OCI-LY7 (cell line): ENCODE results near the gene JAKMIP2.

Experiments used
- EZH2phosphoT487 ChIP-seq: fragments of 200-600 bp; sonication (generic); IDR thresholded peaks from 2 replicates; pipeline ENCODE4 v1.6.1; 2018; ENCODE audit warnings: low read depth, borderline replicate concordance, mild to moderate bottlenecking, mixed run types, antibody characterized with exemption, low read length, moderate library complexity, mixed read lengths
- TF ChIP-seq, protein P1 (sequence below): fragments of 200-600 bp; sonication (generic); conservative IDR thresholded peaks from 2 replicates; pipeline ENCODE4 v1.5.1; 2014; ENCODE audit warnings: mild to moderate bottlenecking, antibody characterized with exemption, low read length, moderate library complexity, mixed read lengths

DNA sequence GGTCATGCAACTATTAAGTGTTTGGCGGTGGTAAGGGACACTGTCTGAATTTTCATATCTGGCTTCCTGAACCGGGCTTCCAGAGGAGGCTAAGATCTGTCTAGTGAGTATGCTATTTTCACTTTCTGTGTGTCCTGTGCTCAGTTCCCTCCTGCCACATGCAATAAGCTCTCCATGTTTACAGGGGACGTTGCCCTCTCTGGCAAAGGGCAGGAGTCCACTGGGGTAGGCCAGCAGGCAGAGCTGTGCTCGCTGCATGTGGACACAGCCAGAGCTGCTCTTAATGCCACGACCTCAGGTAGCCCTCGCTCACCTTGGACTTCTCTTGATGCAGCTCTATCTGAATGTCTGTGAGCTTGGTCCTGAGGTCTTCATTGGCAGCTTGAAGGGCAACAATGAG lies 111.2 kb downstream of the JAKMIP2 start:
- TF ChIP-seq, protein P1, sequence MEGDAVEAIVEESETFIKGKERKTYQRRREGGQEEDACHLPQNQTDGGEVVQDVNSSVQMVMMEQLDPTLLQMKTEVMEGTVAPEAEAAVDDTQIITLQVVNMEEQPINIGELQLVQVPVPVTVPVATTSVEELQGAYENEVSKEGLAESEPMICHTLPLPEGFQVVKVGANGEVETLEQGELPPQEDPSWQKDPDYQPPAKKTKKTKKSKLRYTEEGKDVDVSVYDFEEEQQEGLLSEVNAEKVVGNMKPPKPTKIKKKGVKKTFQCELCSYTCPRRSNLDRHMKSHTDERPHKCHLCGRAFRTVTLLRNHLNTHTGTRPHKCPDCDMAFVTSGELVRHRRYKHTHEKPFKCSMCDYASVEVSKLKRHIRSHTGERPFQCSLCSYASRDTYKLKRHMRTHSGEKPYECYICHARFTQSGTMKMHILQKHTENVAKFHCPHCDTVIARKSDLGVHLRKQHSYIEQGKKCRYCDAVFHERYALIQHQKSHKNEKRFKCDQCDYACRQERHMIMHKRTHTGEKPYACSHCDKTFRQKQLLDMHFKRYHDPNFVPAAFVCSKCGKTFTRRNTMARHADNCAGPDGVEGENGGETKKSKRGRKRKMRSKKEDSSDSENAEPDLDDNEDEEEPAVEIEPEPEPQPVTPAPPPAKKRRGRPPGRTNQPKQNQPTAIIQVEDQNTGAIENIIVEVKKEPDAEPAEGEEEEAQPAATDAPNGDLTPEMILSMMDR, result no peak
- no peak for TF ChIP-seq EZH2phosphoT487
